ENCODE measurements around the gene CASZ1.

The CASZ1 gene

DNA sequence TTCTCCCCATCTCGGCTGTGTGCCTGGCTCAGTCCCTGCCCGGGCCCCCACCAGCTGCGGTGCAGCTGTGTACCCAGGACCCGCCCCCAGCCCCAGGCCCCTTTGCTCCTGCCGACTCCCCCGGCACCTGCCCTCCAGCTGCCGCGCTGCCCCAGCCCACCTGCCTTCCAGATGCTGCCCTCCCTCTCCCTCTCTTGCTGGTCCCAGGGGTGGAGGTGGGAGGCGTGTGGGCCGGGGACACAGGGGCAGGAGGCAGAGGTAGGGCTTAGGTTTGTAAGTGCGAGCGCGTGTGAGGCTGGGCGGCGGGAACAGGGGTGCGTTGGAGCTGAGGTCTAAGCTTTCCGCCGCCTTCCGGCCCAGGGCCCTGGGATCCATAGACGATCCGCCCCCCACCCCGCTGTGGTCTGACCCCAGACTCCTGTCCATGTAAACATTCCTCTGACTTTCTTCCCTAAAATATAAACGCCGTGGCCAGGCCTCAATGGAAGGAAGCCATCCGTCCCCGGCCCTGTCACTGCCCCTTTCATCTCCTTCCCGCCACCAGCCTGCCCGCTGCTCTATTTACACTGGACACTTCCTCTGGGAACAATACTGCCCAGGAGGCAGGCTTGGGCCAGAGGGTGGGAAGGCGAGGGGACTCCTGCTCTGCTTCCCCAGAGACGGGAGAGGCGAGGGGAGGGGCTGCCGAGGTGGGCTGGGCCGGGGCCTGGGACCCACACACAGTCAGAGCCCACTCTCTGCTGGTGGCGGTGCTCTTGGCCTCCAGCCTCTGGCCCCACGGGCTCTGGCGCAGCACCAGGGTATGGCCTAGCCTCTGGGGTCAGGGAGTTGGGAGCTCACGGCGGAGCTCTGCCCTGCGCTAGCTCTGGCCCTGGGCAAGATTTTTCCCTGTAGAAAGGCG, 128.3 kb downstream of the CASZ1 start:
- DNase-seq = no peak

GRCh38 chr1:10665930-10666850, 130.3 kb downstream of the CASZ1 start:
- no peak for DNase-seq

DNA sequence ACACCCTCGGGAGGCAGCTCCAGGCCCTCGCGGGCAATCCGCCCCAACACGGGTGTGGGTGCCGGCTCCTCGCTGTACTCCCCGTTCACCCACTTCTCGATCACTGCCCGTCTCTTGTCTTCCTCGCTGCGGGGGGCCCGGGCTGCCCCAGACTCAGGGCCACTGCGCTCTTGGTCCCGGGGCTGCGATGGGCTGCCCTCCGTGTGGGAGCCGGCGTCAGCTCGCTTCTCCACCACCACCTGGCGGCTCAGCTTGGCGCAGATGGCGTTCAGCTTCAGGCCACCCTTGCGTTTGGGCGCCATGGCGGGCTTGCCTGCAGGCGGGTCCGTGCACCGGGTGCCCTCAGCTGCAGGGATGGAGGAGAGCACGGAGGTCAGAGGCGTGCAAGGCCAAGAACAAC, 131.2 kb downstream of the CASZ1 start:
- DNase-seq = no peak

GRCh38 chr1:10664251-10664650, 132.2 kb downstream of the CASZ1 start:
- no peak for DNase-seq

DNA sequence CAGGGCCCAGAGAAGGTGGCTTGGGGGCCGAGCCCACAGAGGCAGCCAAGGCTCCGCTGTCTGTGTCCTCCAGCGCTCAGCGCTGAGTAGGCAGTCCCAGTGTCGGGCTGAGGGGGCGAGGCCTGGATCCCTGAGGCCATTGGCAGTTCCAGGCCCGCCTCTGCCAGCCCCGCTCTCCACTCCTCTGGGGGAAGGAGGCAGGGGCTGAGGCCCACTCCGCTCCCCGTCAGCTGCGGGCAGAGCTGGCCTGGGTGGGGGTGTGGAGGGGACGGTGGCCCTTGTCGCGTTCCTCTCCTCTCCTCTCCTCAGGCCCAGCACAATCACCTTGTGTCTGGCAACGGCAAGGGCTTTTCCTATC, 132.8 kb downstream of the CASZ1 start:
- DNase-seq = no peak

DNA sequence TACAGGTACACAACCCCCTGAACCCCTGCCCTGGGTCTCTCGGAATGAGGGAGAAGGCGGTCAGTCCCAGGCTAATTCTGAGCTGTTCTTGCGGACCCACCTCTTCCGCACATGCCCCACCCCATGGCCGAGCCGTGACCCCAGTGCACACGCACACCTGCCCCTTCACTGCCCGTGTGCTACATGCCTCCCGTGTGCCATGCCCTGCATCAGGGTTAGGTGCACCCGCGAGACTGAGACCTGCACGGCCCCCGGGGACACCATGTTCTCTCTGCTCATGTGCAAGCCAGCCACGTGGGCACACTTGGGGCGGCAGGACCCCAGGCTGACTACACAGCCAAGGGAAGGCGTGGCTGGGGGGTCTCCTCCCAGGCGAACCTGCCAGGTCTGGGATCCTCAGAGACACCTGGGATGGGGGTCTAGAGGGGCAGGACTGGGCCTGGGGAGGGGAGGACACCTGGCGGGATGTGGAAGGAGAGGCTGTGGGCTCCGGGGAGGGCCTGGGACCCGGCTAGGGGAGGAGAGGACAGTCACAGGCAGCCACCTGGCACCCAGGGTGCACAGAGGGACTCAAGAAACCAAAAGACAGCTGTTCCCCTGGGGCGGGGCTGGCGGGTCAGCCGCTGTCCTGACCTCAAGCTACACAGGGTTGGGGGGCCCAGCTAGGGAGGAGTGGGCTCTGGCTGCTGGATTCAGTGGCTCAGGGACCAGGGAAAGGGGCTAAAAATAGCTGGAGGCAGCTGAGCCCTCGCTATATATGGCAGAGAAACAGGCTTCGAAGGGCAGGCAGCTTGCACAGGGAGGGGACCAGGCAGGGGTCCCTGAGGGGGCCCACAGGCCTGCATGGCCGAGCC, 133.4 kb downstream of the CASZ1 start:
- DNase-seq = no peak

DNA sequence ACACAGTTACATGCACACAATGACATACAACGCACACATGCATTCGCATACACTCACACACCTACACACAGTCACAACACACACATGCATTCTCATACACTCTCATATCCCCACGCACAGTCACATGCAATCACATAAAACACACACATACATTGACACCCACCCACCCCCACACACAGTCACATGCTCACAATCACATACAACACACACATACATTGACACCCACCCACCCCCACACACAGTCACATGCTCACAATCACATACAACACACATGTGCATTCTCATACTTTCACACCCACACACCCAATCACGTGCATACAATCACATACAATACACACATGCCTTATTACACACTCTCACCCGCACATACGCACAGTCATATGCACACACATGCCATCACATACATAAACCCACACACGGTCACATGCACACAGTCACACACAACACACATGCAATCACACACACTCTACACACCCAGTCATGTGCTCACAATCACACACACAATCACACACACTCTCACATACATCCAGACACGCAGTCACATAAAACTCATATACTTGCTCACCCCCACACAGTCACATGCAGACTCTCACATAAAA, 134.3 kb downstream of the CASZ1 start:
- DNase-seq = no peak

DNA sequence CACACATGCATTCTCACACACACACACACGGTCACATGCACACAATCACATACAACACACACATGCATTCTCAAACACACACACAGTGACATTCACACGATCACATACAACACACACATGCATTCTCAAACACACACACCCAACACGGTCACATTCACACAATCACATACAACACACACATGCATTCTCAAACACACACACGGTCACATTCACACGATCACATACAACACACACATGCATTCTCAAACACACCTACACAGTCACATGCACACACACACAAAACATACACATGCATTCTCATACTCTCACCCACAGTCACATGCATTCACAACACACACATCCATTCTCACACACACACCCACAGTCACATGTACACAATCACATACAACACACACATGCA, 135.0 kb downstream of the CASZ1 start:
- no peak for DNase-seq

- DNase-seq = no peak
Observed at GRCh38 chr1:10659646-10660540, 136.6 kb downstream of the CASZ1 start.

- DNase-seq = no peak
Observed at GRCh38 chr1:10659218-10659617, 137.2 kb downstream of the CASZ1 start.

DNA sequence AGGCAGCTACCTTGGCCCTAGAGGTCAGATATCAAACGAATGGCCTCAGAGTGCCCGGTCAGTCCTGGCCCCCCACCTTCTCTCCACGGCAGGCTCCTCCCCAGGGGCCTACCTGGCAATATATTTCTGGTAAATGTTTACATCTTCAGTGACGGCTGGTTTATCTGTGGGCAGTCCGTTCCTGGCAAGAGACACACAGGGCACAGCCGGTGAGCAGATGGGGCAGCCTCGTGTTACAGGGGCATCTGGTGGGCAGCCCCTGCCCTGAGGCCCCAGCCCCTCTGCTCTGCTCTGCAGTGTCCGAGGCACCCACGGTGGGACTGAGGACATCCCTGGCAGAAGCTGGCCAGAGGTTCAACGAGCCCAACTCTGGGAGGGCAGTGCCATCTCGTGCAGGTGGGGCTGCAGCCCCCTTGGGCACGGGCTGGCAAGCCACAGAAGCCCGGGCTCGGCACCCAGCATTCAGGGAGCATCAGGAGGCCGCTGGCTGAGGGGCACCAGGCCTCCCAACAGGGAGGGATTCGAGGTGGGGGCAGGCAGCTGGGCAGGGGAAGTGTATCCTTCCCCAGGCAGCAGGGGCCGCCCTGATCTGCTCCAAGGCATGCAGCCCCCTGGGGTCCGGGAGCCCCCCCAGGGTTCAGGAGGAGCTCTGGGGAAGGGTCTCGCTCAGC, 137.9 kb downstream of the CASZ1 start:
- DNase-seq = no peak

DNA sequence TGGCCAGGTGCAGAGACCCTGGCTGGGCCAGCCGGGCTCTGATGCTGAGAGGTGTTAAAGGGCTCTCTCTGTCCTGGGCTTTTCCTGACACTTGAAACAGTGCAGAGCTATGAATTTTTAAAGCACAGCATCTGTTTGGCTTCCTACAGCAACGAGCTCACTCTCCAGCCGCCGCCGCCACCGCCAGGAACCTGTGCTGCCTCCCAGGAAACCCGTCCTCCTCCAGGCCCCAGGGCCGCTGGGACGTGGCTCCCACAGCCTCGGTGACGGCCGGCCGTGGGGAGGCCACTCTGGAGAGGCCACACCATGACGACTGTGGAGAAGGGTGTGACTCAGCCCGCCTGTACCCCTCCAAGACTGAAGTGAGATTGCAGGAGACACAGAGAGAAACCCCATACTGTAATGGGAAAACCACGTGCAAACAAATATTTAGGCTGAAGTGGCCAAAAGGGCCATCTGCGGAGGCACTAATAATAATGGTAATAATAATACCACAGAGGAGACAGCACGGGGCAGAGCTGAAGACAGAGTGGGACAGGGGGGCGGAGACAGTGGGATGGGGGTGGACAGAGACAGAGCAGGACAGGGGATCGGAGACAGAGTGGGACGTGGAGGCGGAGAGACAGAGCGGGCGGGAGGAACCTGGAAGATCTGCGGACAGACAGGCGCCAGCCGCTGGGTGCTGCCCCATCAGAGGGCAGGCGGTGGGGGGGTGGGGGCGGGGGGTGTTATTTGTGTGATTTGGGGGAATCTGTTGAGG, 139.2 kb downstream of the CASZ1 start:
- no peak for DNase-seq

DNA sequence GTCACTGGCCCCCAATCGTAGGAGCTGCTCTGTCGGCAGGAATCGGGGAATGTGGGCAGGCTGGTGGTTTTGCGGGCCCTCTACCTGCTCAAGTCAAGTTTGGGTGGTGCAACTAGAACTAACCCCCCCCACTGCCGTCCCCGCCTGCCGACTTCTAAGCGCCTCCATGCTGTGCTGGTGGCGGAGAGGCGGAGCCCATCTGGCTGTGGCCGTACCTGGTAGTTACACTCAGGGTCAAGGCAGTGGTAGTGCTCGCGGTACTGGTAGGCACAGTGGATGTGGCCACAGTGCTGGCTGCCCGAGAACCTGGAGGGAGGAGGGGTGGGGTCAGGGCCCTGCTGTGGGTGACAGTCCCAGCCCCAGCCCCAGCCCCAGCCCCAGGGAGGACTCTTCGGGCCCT, 140.0 kb downstream of the CASZ1 start:
- no peak for DNase-seq

DNA sequence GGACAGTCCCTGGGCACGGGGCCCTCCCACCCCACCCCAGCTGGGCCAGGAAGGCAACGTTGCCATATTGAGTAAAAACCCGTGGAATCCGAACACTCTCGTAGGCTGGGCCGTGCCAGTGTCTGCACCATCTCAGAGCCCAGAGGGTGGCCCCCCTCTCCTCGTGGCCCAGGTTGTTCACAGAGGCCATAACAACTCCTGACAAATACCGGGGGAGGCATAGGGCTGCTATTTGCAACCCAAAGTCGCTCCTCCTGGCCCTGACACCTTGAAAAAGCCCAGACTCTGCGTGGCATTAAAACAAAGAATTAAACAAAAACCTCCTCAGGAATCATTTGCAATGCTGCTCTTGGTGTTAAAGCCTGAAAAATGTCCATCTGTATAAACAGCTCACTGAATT, 141.4 kb downstream of the CASZ1 start:
- no peak for DNase-seq

DNA sequence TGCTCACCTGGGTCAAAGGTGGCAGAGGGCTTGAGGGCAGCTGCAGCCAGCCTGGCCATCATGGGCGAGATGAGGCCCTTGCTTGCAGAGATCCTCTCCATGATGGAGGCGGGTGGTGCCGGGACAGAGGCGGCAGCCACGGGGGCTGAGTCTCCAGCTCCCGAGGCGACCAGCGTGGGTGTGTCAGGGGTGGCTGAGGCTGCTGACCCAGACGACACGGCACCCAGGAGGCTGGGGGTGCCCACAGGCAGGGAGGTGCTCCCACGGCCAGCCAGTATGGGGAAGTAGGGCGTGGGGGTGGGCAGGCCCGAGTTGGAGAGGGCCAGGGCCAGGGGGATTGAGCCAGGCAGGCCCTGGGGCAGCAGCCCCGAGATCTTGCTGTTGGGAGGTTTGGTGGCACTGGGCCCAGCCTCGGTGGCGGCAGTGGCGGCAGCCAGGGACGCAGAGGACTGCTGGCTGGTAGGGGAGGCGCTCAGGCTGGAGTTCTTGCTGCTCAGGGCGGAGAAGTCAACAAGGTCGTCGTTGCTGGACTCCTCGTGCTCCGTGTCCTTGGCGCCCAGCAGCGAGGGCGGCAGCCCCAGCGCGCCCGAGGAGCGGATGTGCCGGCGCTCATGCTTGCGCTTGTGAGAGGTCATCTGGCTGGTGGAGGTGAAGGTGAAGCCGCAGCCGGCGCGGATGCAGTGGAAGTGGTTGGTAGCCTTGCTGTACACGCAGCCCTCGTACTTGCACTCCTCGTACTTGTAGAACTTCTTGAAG, 142.9 kb downstream of the CASZ1 start:
- no peak for DNase-seq

- DNase-seq = no peak
Observed at GRCh38 chr1:10652626-10653025, 143.8 kb downstream of the CASZ1 start.

DNA sequence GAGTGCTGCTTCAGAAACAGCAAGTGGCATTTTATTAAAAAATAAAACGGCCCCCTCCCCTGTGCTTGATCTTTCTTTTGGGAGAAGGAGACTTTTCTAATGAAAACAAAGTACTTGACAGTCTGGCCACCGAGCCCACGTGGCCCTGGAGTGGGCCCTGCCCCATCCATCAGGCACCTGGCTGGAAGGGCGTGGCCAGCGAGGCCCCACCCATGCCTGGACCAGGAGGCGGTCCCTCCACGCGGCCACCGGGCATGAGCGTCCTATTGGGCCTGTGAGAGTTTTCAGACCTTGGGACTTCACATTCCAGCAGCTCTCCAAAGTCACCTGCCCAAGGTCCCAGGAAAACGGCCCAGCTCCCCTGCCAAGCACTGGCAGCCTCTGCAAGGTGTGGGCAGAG, 144.7 kb downstream of the CASZ1 start:
- no peak for DNase-seq

GRCh38 chr1:10651389-10651766, 145.1 kb downstream of the CASZ1 start:
- no peak for DNase-seq

All from CD4-positive, alpha-beta T cell treated with Interleukin-15 for 1 hour (primary cell).